LNCAP (cell line): ENCODE results near the gene FGD1.

Source experiments
- TF ChIP-seq, protein P1 (sequence below): fragments of 450-650 bp; IDR thresholded peaks from 2 replicates; pipeline ENCODE4 v1.5.1; 2017; ENCODE audit warnings: mild to moderate bottlenecking

Gene FGD1

DNA sequence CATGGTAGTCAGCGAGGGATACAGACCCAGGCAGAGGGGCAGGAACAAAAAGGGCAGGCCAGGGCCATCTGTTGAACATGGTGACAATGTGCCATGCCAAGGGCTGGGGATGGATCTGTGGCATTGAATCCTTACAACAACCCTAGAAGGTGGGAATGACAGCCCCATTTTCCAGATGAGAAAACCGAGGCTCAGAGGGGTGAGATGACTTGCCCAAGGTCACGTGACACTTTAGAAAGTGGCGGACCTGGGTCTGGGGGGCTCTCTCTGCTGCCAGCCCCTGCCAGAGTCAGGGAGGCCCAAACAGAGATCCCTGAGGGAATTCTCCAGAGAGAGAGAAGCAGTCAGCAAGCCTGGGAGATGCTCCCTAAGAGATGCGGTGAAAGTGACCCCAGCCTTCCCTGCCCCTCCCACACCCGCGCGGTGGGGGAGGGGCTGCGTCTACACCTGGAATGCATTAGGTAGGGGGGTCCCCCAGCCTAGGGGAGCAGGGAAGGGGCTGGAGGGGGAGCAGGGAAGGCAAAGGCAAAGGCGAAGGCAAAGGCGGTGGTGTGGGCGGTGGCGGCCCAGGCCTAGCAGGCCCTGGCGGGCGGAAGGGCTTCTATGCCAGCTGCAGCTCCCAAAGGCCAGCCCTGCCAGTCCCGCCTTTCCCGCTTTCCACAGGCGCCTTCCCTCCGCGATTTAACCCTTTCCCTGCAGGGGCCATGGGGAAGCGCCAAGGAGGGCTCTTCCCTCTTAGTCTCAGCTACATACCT is 13.0 kb downstream of the FGD1 start:
- TF ChIP-seq, protein P1, sequence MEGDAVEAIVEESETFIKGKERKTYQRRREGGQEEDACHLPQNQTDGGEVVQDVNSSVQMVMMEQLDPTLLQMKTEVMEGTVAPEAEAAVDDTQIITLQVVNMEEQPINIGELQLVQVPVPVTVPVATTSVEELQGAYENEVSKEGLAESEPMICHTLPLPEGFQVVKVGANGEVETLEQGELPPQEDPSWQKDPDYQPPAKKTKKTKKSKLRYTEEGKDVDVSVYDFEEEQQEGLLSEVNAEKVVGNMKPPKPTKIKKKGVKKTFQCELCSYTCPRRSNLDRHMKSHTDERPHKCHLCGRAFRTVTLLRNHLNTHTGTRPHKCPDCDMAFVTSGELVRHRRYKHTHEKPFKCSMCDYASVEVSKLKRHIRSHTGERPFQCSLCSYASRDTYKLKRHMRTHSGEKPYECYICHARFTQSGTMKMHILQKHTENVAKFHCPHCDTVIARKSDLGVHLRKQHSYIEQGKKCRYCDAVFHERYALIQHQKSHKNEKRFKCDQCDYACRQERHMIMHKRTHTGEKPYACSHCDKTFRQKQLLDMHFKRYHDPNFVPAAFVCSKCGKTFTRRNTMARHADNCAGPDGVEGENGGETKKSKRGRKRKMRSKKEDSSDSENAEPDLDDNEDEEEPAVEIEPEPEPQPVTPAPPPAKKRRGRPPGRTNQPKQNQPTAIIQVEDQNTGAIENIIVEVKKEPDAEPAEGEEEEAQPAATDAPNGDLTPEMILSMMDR = no peak

DNA sequence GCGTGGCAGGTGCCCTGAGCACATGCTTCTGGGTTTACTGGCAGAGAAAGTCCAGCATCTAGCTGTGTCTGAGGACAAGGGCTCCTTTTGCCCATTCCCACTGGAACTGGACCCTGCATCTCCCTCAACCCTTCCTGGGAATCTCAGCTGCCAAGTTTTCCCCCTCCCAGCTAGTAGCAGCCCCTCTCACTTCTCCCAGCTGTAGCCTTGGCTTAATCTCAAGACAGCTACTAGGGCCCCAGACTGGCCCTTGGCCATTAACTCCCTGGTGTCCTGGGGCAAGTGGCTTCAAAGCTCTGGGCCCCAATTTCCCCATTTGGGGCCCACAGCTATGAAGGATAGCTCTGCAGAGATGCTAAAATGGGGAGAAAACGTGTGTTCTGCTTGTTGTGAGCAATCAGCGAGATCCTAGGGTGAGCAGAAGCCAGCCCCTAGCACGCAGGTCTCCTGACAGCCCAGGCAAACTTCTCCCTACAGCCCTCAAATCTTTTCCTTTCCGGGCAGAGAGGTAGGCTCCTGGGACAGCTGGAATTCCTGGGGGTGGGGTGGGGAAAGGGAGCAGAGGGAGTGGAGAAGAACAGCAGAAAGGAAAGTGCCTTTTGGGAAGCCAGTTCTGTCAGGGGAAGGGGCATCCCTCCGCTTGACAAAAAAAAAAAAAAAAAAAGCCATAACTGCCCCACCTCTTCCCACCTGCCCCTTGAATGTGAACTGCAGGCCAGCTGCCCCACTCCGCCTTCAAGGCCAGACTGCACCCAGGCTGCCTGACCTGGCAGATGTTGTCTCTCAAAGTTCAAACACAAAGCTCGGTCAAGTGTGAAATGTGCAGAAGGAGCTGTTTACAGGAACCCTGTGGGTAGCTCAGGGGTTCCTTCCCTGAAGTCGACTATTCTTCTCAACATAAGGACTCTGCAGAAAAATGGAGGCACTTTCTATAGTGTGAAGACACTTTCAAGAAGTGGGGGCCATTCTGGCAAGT is 16.6 kb downstream of the FGD1 start:
- TF ChIP-seq, protein P1 = no peak

DNA sequence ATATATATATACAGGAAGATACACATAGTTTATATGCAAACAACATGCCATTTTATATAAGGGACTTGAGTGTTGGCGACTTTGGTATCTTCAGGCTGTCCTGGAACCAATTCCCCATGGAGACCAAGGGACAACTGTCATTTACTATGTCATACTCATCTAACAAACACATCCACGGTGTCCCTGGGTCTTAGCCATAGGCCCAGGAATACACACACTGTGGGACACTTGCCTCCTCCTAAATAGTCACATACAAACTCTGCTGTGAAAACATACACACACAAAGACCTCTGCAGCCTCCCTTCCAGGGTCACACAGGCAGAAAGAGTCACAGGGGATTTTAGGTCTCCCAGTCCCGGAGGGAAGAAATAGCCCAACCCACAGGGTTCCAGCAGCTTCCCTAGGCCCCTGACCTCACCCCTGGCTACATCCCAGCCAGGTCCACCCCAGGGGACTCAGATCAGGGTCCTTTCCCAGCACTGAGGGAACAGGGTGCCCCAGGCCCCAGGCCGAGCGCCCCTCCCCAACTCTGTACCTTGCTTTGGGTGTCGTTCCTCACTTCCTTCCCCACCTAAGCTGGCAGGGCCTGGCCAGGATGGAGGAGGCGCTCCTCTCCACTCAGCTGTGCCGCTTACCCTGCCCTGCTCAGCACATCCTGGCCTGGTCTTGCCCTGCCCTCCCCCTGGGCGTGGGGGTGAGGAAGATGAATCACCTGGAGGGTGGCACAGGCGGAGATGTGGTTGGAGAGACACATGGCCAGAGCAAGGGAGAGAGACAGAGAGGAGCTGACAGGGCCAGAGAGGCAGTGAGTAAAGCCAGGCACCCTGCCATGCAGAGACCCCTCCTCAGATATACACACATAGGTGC is 21.8 kb downstream of the FGD1 start:
- TF ChIP-seq, protein P1 = no peak

GRCh38 chrX:54470054-54470760 is 25.8 kb downstream of the FGD1 start:
- TF ChIP-seq, protein P1 = no peak

DNA sequence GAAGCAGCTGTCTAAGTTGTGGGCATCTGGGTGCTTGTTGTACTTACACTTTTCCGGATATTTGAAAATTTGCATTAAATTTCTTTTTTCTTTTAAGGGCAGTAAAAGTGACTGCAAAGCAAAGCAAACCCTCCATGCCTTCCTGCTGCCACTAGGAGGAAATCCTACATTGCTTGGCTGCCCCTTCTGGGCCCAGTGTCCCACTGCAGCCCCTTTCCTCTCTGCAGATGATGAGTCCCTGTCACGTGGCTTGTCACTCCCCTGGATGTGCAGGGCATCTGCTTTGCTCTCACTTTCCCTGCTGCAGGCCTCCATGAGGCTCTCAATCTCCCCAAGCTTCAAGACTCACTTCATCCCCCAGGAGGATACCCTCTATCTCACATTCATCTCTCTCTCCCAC is 43.1 kb downstream of the FGD1 start:
- TF ChIP-seq, protein P1 = no peak

DNA sequence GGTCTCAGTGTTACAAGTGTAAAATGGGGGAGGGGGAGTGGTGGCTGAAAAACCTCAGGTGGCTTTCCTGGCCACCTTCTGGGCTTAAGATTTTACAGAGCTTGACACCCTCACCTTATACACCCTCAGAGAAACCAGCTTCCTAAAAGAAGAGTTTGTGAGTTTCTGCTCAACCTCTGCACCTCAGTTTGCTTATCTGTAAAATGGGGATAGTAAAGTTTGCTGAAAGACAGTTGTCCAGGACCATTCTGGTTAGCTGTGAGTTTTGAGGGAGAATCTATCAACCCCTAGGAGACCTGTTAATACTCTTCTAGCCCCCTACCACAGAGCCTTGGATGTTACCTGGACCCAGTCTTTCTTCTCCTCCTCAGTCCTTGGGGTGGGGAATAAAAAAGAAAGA is 46.1 kb downstream of the FGD1 start:
- TF ChIP-seq, protein P1 = no peak
